GM12878 (cell line): ENCODE data around the gene DOC2B. TPM values are rescaled to one million over a fixed set of nuclear protein-coding genes. Genes with fewer than 3 reads are reported as not detected.

ENCODE experiments used
- ATAC-seq: fragments of 200-7000 bp; cut with Tn5 transposase; 3 replicates; pipeline ENCODE4 v1.9.1; 2020; ENCODE audit warnings: mild to moderate bottlenecking, moderate library complexity
- BruUV-seq: library from RNA; stranded (reverse); fragments of 400-500 nt; replicated peaks from 2 replicates; lab custom pipeline; 2021; lab: Mats Ljungman, UMichigan
- CTCF ChIA-PET: fragments of 300-600 bp; sonication (Branson Sonifier 250); formaldehyde crosslinking; extraction: SDS; loops from one replicate; lab custom pipeline; 2021; ENCODE audit warnings: inconsistent platforms; lab: Yijun Ruan, JAX
- POLR2A ChIA-PET: fragments of 350-600 bp; formaldehyde crosslinking; extraction: SDS; loops from one replicate; lab custom pipeline; 2021; ENCODE audit warnings: inconsistent platforms; lab: Charles Lee
- RAD21 ChIA-PET: fragments of 300-600 bp; sonication (Branson Sonifier 250); formaldehyde crosslinking; loops from one replicate; lab custom pipeline; 2023; ENCODE audit warnings: antibody characterized with exemption; ENCODE audit not compliant: unreplicated experiment; lab: Charles Lee
- SMC1A ChIA-PET: fragments of 300-600 bp; sonication (Branson Sonifier 250); formaldehyde crosslinking; loops from one replicate; lab custom pipeline; 2023; ENCODE audit not compliant: unreplicated experiment, uncharacterized antibody; lab: Charles Lee
- DNase-seq: peaks from one replicate; pipeline ENCODE4 v3.0.0-alpha.2; 2011; ENCODE audit warnings: low read depth, low spot score
- FAIRE-seq: peaks from 3 replicates; lab custom pipeline; 2011; peaks lifted over from hg19 to GRCh38; lab: Jason Lieb, UNC
- H2AFZ ChIP-seq: 2 replicates; pipeline ENCODE4 v1.6.0; 2011; ENCODE audit warnings: low read depth, low read length, control low read depth; ENCODE audit not compliant: control insufficient read depth
- H3K27ac ChIP-seq: 2 replicates; pipeline ENCODE4 v1.5.1; 2011; ENCODE audit warnings: control low read depth; ENCODE audit not compliant: control insufficient read depth, insufficient read depth
- H3K27me3 ChIP-seq, 2 experiments: replicated peaks in 1 of 2; 2 replicates each; pipeline versions ENCODE4 v1.6.0 to v1.6.1; 2011; ENCODE audit warnings: low read length in 1 of 2; ENCODE audit not compliant: control insufficient read depth in 2 of 2, insufficient read depth in 2 of 2
- H3K36me3 ChIP-seq, 2 experiments: 2 replicates each; pipeline ENCODE4 v1.5.1; 2011; ENCODE audit warnings: low read length in 1 of 2; ENCODE audit not compliant: control insufficient read depth in 2 of 2, insufficient read depth in 2 of 2
- H3K4me1 ChIP-seq: 2 replicates; pipeline ENCODE4 v1.6.1; 2011; ENCODE audit warnings: mild to moderate bottlenecking, low read length, moderate library complexity, mixed read lengths; ENCODE audit not compliant: control insufficient read depth, insufficient read depth
- H3K4me2 ChIP-seq: 2 replicates; pipeline ENCODE4 v1.6.0; 2011; ENCODE audit warnings: control low read depth; ENCODE audit not compliant: control insufficient read depth, insufficient read depth
- H3K4me3 ChIP-seq: fragments of 200-600 bp; sonication (generic); 2 replicates; pipeline ENCODE4 v1.5.1; 2016
- H3K79me2 ChIP-seq: 2 replicates; pipeline ENCODE4 v1.6.0; 2011; ENCODE audit warnings: low read length; ENCODE audit not compliant: control insufficient read depth, insufficient read depth
- H3K9ac ChIP-seq: 2 replicates; pipeline ENCODE4 v1.8.0; 2011; ENCODE audit warnings: low read length, control low read depth, mixed read lengths; ENCODE audit not compliant: control insufficient read depth, insufficient read depth
- H3K9me3 ChIP-seq: replicated peaks from 3 replicates; pipeline ENCODE4 v1.5.1; 2011; ENCODE audit warnings: mild to moderate bottlenecking, low read length; ENCODE audit not compliant: control insufficient read depth, insufficient read depth
- H4K20me1 ChIP-seq: 2 replicates; pipeline ENCODE4 v1.6.0; 2011; ENCODE audit not compliant: control insufficient read depth, insufficient read depth
- BHLHE40 ChIP-seq, 2 experiments: fragments of 450-650 bp in 1 of 2; IDR thresholded peaks; 2 replicates each; pipeline ENCODE4 v1.6.1; 2011 to 2017; ENCODE audit warnings: low read depth in 2 of 2, borderline replicate concordance in 1 of 2, improper control_type of control experiment in 1 of 2, low read length in 1 of 2, mild to moderate bottlenecking in 1 of 2
- BRCA1 ChIP-seq: IDR thresholded peaks from 2 replicates; pipeline ENCODE4 v1.6.1; 2011; ENCODE audit warnings: low read depth, low read length, improper control_type of control experiment
- CREM ChIP-seq: IDR thresholded peaks from 2 replicates; pipeline ENCODE4 v1.6.1; 2014; ENCODE audit warnings: antibody characterized with exemption, low read depth
- IKZF1 ChIP-seq: fragments of 450-650 bp; conservative IDR thresholded peaks from 2 replicates; pipeline ENCODE4 v1.6.1; 2017; ENCODE audit warnings: antibody characterized with exemption, mild to moderate bottlenecking
- JUNB ChIP-seq: IDR thresholded peaks from 2 replicates; pipeline ENCODE4 v1.6.1; 2016; ENCODE audit warnings: antibody characterized with exemption, mild to moderate bottlenecking
- MTA3 ChIP-seq: IDR thresholded peaks from 2 replicates; pipeline ENCODE4 v1.6.1; 2012; ENCODE audit warnings: low read length, inconsistent platforms, borderline replicate concordance
- NFIC ChIP-seq: IDR thresholded peaks from 2 replicates; pipeline ENCODE4 v1.6.1; 2012; ENCODE audit warnings: low read depth, mild to moderate bottlenecking, inconsistent platforms, low read length, moderate library complexity
- PAX8 ChIP-seq: fragments of 450-650 bp; IDR thresholded peaks from 2 replicates; pipeline ENCODE4 v1.6.1; 2017; ENCODE audit warnings: mild to moderate bottlenecking, moderate library complexity
- RAD51 ChIP-seq: fragments of 450-650 bp; IDR thresholded peaks from 2 replicates; pipeline ENCODE4 v1.6.1; 2016; ENCODE audit warnings: moderate library complexity, mild to moderate bottlenecking, inconsistent platforms
- SMARCA5 ChIP-seq: fragments of 450-650 bp; IDR thresholded peaks from 2 replicates; pipeline ENCODE4 v1.6.1; 2017; ENCODE audit warnings: mild to moderate bottlenecking
- SPI1 ChIP-seq: IDR thresholded peaks from 2 replicates; pipeline ENCODE4 v1.6.1; 2011; ENCODE audit warnings: low read depth, mild to moderate bottlenecking, low read length, moderate library complexity, borderline replicate concordance; ENCODE audit not compliant: insufficient read depth
- ZSCAN29 ChIP-seq: fragments of 450-650 bp; IDR thresholded peaks from 2 replicates; pipeline ENCODE4 v1.6.1; 2017; ENCODE audit warnings: mild to moderate bottlenecking, moderate library complexity
- WGBS: methylation state at CpG from one replicate; pipeline ENCODE4 v1.1.6; 2016; ENCODE audit warnings: low lambda C conversion rate; ENCODE audit not compliant: insufficient replicate concordance, insufficient coverage; ENCODE audit errors: missing lambda C conversion rate; 5-methylcytosine and 5-hydroxymethylcytosine counted together
- in situ Hi-C: fragments of 300-500 bp; cut with MboI; formaldehyde crosslinking; loops from 9 replicates; pipeline ENCODE4 v1.14.3; 2018; ENCODE audit warnings: mixed read lengths
- intact Hi-C: fragments of 100-400 bp; cut with micrococcal nuclease; formaldehyde crosslinking; loops from one replicate; pipeline ENCODE4 v1.14.2; 2022; ENCODE audit not compliant: unreplicated experiment
- polyA plus RNA-seq, 11 experiments: library from polyadenylated mRNA; depleted of rRNA in 4 of 11; unstranded in 6 of 11; stranded (reverse) in 5 of 11; fragments of >200 nt; fragmentation: Nextera tagmentation in 4 of 11; fragmentation: Illumina TruSeq in 1 of 11; extraction: Ambion mirVana in 4 of 11; extraction: Trizol in 1 of 11; gene quantifications; 1 replicate in 1 of 11; 2 replicates in 10 of 11; pipeline versions ENCODE4 v1.2.1 to v1.2.3, GENCODE V29; 2011 to 2016; ENCODE audit warnings: inconsistent platforms in 2 of 11, missing spikeins in 2 of 11, low read depth in 1 of 11
- total RNA-seq, 4 experiments: library from RNA; depleted of rRNA in 3 of 4; stranded (reverse); fragments of >200 nt in 3 of 4; fragmentation: Illumina TruSeq in 1 of 4; extraction: Trizol in 1 of 4; gene quantifications; 2 replicates each; pipeline versions ENCODE4 v1.2.1 to v1.2.3, GENCODE V29; 2013 to 2021
- TF ChIP-seq, protein P1 (sequence below): fragments of 450-650 bp; conservative IDR thresholded peaks from 2 replicates; pipeline ENCODE4 v1.6.1; 2017; ENCODE audit warnings: mild to moderate bottlenecking, moderate library complexity
- TF ChIP-seq, protein P2 (sequence below): fragments of 450-650 bp; IDR thresholded peaks from 2 replicates; pipeline ENCODE4 v1.6.1; 2017; ENCODE audit warnings: low read depth, mild to moderate bottlenecking, moderate library complexity

The DOC2B gene
- total and polyA plus RNA-seq, 10 of the 15 experiments (the other 5 are each of a cell fraction or from before 2014, with no cell fraction given) = not detected

DNA sequence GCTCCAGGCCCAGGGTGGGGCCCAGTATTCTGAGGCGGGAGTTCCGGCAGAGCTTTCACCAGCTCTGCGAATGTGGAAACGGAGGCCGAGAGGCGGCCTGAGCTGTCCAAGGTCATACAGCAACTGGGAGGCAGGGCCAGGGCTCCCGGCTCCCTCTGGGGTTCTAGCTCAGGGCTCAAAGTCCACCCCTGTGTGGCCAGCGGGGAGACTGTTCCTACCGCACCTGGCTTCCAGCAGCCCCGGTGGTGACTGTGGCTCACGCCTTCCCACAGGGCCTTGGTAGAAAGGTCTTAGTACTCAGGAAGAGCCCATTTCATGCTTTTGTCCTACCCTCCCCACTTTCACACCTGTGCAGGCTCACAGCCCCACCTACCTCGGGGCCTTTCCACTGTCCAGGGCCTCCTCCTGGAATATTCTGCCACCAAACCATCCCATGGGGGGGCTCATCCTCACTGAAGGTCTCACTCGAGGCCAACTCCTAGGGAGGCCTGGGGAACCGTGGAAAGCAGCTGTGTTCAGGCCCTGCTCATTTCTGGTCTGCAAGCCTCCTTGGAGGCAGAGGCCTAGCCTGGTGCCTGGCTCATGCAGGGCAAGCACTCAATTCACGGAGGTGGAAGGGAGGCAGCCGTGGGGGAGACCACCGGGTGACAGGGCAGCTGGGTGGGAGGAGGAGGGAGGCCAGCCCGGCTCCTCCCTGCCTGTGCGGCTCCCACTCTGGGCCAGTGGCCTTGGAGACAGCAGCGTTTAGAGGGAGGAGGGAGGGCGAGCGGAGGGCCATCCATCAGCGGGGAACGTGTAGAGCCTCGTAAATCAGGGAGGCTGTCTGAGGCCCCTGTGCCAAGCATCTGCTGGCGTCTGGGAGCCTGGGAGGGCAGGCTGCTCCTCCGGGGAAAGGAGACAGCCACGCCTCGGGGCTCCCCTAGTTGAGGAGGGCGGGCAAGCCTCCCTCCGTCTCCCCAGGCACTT, 12.7 kb upstream of the DOC2B start (continued):
- TF ChIP-seq JUNB (no peak), CREM (no peak), ZSCAN29 (no peak), PAX8 (no peak)
- TF ChIP-seq, protein P1, sequence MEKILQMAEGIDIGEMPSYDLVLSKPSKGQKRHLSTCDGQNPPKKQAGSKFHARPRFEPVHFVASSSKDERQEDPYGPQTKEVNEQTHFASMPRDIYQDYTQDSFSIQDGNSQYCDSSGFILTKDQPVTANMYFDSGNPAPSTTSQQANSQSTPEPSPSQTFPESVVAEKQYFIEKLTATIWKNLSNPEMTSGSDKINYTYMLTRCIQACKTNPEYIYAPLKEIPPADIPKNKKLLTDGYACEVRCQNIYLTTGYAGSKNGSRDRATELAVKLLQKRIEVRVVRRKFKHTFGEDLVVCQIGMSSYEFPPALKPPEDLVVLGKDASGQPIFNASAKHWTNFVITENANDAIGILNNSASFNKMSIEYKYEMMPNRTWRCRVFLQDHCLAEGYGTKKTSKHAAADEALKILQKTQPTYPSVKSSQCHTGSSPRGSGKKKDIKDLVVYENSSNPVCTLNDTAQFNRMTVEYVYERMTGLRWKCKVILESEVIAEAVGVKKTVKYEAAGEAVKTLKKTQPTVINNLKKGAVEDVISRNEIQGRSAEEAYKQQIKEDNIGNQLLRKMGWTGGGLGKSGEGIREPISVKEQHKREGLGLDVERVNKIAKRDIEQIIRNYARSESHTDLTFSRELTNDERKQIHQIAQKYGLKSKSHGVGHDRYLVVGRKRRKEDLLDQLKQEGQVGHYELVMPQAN = no peak

DNA sequence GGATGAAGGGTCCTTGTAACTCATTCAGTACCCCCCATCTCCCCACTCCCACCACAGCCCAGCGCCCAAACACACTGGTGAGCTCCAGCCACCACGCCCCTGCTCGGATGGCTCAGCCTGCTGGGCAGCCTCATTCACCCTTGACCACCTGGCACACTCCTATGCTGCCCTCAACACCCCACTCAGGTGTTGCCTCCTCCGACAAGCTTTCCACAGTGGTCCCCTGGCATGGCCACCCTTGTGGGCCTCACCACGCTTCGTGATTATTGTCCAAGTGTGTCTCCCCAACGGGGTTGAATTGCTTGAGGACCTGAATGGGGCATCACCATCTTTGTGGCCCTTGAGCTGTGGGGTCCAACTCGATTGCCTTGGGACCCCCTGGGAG, 12.0 kb upstream of the DOC2B start:
- CTCF ChIA-PET = no interaction called here
- no peak for ATAC-seq
- no peak for TF ChIP-seq MTA3
- no peak for TF ChIP-seq SPI1
- TF ChIP-seq NFIC = no peak
- TF ChIP-seq SMARCA5 = no peak
- TF ChIP-seq BRCA1 = no peak
- TF ChIP-seq IKZF1 = no peak
- TF ChIP-seq BHLHE40 (IDR thresholded peaks at IDR 0.05; ENCODE audit: borderline replicate concordance in 1 of 2, low read depth in 2 of 2, low read length in 1 of 2) = no peak
- TF ChIP-seq RAD51 = no peak
- TF ChIP-seq, protein P2, sequence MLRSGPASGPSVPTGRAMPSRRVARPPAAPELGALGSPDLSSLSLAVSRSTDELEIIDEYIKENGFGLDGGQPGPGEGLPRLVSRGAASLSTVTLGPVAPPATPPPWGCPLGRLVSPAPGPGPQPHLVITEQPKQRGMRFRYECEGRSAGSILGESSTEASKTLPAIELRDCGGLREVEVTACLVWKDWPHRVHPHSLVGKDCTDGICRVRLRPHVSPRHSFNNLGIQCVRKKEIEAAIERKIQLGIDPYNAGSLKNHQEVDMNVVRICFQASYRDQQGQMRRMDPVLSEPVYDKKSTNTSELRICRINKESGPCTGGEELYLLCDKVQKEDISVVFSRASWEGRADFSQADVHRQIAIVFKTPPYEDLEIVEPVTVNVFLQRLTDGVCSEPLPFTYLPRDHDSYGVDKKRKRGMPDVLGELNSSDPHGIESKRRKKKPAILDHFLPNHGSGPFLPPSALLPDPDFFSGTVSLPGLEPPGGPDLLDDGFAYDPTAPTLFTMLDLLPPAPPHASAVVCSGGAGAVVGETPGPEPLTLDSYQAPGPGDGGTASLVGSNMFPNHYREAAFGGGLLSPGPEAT = no peak
- TF ChIP-seq, protein P1 = no peak
- TF ChIP-seq JUNB = no peak

More for the DNA sequence above, 12.0 kb upstream of the DOC2B start:
- no peak overlapping the region for H3K27ac ChIP-seq
- RAD21 ChIA-PET = no interaction called here
- in situ Hi-C loops (no loop called here), intact Hi-C loops (no loop called here)
- H3K9me3 ChIP-seq = no peaks in the 10 kb centered on the region; the same call in 2 of the 3 replicates
- no peak for DNase-seq
- H3K27me3 ChIP-seq = peaks cover 2 to 4% of the 10 kb centered on the region in 2 experiments; a peak in 2 of 4 replicates
- H3K4me2 ChIP-seq = no peak overlapping the region
- H3K4me1 ChIP-seq = no peaks in the 10 kb centered on the region
- no peak overlapping the region for H3K9ac ChIP-seq
- WGBS = 68% methylated on average over 8 of the region's 8 CpGs
- SMC1A ChIA-PET = no interaction called here
- no peaks in the 10 kb centered on the region; the same call in 1 of the 2 replicates for H4K20me1 ChIP-seq
- POLR2A ChIA-PET = no interaction called here
- no peak for FAIRE-seq
- no peak overlapping the region for H3K4me3 ChIP-seq
- BruUV-seq = no TSS peak
- no peaks in the 10 kb centered on the region for H3K79me2 ChIP-seq
- no peaks in the 10 kb centered on the region for H3K36me3 ChIP-seq
- no peak overlapping the region for H2AFZ ChIP-seq
